GM18873 (cell line): ENCODE data around the gene INSR.

ENCODE experiments used
- ATAC-seq: cut with Tn5 transposase; IDR thresholded peaks from one replicate; pipeline ENCODE4 v1.9.1; 2021; ENCODE audit warnings: mild to moderate bottlenecking, moderate library complexity, moderate number of reproducible peaks; ENCODE audit not compliant: unreplicated experiment, low FRiP score

Gene INSR

DNA sequence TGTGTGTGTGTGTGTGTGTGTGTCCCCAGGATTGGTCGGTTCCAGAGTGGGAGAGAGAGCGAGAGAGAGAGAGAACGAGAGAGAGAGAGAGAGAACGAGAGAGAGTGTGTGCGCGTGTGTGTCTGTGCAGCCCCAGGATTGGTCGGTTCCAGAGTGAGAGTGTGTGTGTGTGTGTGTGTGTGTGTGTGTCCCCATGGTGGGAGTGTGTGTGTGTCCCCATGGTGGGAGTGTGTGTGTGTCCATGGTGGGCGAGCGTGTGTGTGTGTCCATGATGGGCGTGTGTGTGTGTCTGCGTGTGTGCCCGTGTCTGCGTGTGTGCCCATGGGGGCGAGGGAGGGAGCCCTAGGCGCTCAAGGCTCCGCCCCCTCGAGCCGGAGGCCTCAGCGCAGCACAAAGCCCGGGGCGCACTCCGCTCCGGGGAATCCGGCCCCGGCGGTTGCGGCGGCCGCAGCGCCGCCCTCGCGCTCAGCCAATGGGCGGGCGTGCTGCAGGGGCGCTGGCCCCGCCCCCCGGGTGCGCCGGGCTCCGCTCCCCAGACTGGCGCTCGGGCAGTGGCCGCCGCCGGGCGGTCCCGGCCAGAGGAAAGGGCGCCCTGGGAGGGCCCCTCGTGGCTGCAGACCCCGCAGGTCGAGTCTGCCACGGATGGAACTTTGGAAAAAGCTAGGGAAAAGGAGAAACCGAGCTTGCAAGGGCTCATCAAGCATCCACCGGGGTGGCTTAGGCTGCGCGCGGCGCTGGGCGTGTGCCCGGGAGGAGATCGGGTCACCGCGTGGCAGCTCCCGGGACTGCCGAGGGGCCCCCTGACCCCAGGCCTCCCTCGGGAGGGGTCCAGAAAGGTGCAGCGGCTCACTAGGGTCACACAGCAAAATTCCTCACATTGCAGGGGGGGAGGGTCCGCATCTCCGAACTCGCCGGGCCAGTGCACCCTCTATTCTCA is 96.2 kb downstream of the INSR start:
- peak; percentile 60 for ATAC-seq

- ATAC-seq = peak; percentile 46
Measured at GRCh38 chr19:7197119-7197759, 97.0 kb downstream of the INSR start.

DNA sequence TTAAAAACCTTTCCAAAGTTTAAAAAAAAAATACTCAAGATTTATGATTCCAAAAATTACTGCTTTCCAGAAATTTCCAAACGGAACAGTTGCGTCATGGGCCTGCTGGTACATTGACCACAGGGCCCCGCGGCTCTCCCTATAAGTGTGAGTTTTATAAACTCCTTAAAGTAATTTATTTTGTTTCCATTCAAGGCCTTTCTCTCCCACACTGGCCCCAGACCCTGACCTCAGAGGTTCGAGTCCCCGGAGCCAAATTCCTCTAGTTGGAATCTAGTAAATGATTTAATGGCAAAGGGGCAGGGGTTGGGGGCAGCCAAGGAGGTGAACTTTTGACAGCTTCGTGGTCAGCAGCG is 97.5 kb downstream of the INSR start:
- ATAC-seq = no peak

DNA sequence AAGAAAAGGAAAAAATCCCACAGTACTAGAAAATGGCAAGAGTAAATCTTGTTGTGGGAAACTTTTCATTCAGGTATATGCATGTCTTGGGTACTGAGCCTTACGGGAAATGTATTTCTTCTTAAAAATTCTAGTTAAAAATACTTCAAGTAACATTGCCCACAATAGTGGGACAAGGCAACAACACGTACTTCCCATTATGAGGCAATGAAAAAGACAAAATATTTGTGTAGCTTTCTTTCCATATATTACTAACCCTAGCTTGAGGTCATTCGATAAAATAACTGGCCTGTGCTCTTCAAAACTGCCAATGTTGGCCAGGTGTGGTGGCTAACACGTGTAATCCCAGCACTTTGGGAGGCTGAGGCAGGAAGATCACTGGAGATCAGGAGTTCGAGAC is 99.2 kb downstream of the INSR start:
- ATAC-seq = no peak

DNA sequence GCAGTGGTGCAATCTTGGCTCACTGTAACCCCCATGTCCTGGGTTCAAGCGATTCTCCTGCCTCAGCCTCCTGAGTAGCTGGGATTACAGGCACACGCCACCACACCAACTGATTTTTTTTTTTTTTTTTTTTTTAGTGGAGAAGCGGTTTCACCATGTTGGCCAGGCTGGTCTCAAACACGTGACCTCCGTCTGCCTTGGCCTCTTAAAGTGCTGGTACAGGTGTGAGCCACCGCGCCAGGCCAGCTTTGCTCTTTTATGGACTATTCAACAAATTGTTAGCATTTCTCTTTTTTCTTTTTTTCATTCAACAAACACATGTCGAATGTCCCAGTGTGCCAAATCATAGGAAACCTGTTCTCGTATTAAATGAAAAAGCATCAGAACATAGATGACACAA is 99.6 kb downstream of the INSR start:
- ATAC-seq = no peak

DNA sequence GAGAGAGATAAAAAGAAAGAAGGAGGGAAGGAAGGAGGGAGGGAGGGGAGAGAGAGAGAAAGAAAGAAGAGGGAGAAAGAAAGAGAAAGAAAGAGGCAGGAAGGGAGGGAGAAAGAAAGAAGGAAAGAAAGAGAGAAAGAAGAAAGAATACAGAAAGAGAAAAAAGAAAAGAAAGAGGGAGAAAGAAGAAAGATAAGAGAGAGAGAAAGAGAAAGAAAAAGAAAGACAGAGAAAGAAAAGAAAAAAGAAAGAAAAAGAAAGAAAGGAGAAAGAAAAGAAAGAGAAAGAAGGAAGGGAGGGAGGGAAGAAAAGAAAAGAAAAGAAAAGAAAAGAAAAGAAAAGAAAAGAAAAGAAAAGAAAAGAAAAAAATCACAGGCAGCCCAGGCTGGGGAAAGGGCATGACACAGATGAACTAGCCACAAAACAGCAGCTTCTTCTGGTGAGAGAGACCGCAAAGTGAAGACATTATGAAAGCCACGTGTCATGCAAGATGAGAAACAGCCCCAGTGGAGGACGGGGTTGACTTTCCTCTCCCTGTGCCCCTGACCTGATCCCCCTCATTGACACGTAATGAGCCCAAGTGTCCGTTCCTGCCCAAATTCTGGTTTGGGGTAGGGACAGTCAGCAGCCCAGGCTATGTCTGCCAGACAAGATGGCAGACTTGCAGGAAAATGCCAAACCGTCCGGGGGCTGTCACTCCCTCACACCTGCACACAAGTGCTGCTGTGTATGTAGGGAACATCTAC is 102.1 kb downstream of the INSR start:
- ATAC-seq = no peak

DNA sequence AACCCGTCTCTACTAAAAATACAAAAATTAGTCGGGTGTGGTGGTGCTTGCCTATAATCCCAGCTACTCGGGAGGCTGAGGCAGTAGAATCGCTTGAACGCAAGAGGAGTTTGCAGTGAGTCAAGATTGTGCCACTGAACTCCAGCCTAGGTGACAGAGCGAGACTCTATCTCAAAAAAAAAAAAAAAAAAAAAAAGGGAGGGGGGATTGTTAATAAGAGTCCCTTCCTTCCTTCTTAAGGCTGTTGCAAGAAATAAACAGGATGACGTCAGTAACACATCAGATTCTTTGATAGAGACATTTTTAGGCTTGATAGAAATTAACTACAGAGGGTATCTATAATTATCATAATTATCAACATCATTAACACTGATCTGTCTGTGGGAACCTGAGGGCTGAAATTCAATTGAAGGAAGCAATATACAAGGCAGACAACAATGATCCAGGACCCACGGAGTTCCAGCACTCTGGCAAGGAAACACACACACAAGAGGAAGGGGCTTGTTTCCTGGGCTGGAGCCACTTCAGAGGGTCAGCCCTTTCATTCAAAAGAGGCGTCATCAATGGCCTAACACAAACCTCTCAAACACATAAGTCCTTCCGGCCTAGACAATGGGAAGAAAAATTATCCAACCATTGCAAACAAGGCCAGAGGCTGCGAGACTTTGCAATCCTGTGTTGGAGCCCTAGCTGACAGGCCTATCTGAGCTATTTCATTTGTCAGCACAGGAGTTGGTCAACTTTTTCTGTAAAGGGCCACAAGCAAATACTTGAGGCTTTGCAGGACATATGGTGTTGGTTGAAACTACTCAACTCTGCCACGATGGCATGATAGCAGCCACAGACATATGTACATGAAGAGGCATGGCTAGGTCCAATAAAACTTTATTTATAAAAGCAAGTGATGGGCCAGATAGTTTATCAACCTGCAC is 105.2 kb downstream of the INSR start:
- no peak for ATAC-seq

- ATAC-seq = no peak
Measured at GRCh38 chr19:7187605-7188339, 106.4 kb downstream of the INSR start.

- ATAC-seq = no peak
Measured at GRCh38 chr19:7182489-7182888, 111.7 kb downstream of the INSR start.

DNA sequence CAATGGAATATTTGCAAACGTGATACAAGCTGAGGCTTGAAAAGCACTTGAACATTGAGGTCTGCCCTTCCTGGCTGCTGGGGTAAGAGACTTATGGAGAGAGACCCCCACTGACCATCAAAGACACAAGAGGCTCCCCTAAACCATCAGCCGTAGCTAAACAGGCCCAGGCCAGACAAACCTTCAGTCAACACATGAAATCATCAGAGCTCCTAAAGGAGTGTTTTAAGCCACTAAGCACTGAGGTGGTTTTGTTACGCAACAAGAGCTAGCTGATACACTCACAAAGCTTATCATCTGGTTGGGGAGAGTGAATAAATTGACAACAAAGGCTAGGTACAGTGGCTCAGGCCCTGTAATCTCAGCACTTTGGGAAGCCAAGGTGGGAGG is 114.3 kb downstream of the INSR start:
- ATAC-seq = no peak

DNA sequence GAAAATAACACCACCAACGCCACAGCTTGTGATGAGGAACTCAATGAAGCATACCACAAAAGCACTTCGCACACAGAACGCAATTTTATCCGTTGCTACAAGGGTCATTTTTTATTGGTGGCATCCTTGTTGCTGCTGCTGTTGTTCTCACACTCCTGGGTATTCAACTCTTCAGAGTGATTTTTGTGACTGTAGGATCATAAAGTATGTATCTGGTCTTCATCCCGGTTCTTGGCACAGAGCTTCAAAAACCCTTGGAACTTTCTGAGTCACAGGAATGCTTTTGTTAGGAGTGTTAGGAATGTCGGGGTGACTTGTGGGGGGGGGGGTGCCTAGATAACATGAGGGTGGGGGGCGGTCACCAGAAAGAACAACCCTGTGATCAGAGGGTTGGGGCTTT is 116.3 kb downstream of the INSR start:
- no peak for ATAC-seq

GRCh38 chr19:7176792-7177191 is 117.4 kb downstream of the INSR start:
- no peak for ATAC-seq

GRCh38 chr19:7172794-7173193 is 121.4 kb downstream of the INSR start:
- no peak for ATAC-seq

GRCh38 chr19:7170983-7171382 is 123.2 kb downstream of the INSR start:
- no peak for ATAC-seq

- ATAC-seq = no peak
Measured at GRCh38 chr19:7168941-7169340, 125.3 kb downstream of the INSR start.

- ATAC-seq = no peak
Measured at GRCh38 chr19:7161292-7161691, 132.9 kb downstream of the INSR start.

DNA sequence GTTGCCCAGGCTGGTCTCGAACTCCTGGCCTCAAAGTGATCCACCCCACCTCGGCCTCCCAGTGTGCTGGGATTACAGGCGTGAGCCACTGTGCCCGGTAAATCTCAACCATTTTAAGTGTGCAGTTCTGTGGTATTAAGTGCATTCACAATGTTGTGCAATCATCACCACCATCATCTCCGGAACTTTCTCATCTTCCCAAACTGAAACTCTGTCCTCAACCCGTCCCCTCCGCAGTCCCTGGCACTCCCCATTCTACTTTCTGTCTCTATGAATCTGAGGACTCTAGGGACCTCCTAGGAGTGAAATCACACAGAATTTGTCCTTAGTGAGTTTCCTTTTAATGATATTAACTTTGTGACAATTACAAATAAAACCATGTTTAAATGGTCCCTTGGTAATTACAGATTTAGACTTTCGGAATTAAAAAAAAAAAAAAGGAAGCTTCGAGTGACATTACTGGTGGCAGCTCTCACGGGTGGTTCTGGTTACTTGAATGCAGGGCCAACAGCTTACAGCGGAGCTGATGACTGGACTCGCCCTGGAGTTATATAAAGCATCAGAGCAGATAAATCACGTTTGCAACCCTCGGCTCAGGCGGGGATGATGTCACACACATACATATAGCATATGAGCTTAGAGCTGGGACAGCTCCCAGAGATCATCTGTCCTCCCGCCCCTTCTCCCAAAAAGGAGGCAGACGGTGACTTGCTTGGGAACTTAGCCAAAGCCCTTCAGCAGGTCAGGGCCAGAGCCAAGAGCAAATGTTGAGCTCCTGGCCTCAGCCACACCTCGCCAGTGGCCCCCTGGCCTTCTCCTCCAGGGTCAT is 134.9 kb downstream of the INSR start:
- ATAC-seq = no peak

DNA sequence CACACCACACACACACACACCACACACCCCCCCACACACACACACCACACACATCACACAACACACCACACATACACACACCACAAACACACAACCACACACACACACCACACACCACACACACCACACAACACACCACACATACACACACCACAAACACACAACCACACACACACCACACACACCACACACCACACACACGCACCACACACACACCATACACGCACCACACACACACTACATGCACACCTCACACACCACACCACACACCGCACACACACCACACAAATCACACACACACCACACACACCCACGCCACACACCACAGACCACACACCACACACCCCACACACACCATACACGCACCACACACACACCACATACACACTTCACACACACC is 141.2 kb downstream of the INSR start:
- no peak for ATAC-seq

- no peak for ATAC-seq
Measured at GRCh38 chr19:7152568-7152967, 141.6 kb downstream of the INSR start.
